CD4-positive, alpha-beta T cell treated with Interferon gamma for 1 hour (primary cell): ENCODE measurements around the gene MAML3.

Source experiments
- DNase-seq: peaks from one replicate; pipeline ENCODE4 v3.0.0-alpha.2; 2020

MAML3 gene

DNA sequence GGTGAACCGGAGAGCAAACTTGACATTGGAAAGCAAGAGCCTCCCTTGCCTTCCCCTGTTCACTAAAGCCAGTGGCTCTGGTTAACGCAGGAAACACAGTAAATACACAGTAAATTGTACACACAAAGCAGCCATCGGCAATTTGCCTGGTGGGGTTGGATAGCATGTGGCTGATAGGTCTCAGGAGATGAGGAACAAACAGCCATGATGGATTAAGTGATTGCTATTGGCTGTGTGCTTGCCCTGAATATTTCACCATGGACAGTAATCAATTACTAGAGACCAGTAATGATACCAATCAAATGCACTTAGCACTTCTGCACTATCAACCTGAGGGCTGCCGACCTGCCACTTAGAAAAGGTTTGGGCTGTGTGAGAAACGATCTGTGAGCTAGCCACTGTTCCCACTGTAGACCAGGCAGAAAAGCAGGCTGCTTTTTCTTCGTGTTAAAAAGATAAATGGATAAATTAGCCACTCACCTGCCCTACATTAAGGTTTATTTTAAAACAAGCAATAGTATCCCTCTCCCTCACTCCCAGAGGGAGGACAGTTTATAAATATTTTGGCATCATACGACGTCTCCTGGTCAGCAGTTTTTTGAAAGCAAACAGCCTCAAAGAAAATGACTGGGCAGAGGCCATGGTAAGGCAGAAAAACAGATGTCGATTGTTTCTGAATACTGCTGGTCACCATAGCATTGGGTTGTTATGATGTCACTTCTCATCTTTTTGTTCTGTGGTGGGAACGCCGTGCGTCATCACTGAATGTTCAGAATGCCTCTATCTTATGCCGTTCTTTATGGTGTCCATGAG is 167.1 kb downstream of the MAML3 start:
- no peak for DNase-seq

DNA sequence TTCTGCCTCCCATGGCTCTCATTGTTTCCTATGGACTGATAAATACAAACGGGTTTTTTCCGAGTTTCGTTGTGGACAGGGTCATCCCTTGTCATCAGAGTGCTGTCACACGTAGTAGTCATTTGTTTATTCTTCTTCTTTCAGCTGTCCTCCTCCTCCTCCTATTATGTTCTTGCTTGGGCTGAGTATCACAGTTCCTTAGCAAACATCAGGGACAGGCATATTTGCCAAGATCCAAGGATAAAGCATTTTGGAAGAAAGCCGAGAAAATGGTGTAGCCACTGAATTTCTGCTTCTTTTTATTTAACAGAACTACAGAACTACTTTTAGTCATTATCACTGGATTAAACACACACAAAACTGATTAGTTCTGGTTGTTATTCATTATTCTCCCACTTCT is 167.9 kb downstream of the MAML3 start:
- no peak for DNase-seq

DNA sequence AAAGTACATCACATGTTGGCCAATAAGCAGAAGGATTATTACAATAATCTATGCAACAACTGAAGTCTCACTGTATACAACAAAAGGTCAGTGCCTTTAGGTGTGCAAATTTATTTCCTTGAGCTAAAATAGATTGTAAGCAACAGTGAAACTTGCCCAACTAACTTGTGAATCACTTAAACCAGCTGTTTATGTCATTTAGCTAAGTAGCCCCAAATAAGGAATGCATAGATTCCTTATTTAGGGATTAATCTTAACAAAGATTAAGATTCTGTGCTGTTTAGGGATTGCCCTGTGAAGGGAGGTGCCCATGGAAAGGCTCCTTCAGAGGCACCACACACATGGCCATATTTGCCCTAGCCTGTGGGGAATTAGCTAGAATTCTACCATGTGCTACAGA is 168.6 kb downstream of the MAML3 start:
- no peak for DNase-seq

DNA sequence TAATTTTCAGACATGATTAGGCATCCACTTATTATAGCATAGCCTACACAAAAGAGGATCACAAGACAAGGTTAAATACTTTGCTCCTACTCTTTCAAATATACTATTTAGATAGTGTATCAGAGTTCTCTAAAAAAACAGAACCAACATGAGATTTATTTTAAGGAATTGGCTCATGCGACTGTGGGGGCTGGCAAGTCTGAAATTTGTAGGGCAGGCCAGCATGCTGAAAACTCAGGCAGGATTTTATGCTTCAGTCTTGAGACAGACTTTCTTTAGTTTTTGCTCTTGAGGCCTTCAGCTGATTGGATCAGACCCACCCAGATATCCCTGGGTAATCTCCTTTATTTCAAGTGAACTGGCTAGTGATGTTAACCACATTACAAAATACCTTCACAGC is 169.5 kb downstream of the MAML3 start:
- no peak for DNase-seq

DNA sequence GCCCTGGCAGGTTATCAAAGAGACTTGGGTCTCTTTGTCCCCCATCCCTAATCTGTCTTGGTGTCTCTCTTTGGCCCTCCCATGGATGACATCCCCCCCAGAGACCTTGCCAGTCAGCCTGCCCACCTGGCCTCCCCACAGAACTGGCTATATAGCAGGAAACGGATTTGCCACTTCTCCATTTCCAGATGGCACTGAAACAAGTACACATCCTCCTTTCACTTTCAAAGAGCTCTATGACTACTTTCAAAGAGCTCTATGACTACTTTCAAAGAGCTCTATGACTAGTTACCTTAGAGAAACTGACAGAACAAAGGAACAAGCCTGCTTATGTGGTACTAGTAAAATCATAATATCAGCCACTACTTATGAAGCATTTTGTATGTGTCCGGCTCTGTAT is 175.3 kb downstream of the MAML3 start:
- peak; percentile 36 for DNase-seq

DNA sequence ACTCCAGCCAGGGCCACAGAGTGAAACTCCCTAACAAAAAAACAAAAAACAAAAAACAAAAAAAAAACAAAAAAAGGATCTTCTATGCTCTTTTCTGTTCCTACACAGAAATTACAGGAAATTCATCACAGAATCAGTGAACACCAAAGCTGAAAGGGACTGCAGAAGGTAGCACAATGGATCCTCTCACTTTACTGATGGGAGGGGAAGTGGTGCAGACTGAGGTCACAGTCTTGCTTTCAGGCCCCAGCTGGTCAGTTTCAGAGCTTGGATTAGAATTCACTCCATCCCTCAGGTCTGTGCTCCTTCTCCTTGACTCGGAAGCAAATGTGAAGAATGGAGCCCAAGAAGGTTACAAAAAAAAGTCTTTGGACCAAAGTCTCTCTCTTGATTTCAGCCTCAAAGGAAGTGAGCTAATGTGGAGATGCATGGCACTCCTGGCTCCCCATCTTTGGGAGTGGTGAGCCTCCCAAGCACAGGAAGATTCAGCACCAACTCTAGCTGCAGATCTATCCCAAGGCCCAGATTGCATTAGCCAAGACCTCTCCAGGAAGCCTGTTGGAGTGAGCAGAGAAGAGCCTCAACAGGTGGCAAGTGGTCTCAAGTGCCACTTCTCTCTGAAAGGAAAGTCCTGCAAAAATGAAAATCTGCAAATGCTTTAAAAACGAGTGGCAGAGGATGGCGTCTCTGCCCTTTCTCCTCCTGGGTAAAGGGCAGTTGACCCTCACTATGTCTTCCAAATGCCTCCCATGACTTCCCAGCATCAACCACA is 176.0 kb downstream of the MAML3 start:
- no peak for DNase-seq

DNA sequence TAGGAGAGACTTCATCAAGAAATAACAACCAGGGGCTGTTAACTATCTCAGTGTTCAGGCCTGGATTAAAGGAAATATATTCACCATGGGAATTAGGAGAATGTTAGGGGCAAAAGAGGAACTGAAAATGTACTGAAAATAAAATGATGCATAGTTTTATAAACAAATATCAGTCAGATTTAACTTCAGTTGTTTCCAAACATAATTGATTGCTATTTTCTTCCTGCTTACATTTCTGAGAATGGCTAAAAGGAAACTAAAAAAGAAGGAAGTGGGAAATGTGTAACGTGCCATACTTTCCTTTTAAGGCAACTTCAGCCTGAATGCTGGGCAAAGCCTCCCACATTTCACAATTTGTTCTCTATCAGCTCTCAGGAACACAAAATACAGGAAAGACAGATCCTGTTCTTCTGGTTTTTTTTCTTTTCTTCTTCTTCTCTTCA is 178.1 kb downstream of the MAML3 start:
- DNase-seq, result no peak

DNA sequence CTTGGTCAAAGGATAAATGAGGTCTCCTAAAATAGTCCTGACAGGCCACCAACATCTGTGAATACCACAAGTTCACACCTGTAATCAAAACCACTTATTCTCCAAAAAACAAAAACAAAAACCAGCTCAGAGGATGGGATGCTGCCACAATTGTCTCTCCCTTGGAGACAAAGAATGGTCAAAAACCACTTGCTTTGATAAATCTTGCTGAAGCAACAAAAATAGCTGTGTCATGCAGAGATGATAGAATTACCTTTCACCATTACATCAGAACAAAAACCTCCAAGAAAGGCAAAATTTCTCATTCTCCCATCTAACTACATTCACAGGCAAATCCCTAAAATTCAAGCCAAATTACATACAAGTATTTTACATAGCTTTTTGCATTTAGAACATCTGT is 180.4 kb downstream of the MAML3 start:
- no peak for DNase-seq

DNA sequence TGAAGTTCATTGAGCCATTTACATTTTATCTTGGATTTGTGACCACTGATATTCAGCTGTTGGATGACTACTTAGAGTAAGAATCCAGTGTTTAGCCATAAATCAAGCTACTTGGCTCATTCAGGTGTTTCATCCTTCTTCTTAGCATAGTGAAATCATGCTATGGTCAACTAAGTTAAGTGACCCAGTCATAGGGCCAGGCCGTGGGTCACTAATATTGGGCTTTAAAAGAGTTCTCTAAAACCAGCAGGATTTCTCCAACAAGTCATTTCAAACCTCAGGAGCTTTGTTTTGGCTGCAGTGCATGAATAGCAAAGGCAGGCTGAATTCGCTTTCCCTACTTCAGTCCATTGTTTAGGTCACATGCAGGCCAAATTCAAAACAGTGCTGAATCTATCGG is 181.0 kb downstream of the MAML3 start:
- no peak for DNase-seq

DNA sequence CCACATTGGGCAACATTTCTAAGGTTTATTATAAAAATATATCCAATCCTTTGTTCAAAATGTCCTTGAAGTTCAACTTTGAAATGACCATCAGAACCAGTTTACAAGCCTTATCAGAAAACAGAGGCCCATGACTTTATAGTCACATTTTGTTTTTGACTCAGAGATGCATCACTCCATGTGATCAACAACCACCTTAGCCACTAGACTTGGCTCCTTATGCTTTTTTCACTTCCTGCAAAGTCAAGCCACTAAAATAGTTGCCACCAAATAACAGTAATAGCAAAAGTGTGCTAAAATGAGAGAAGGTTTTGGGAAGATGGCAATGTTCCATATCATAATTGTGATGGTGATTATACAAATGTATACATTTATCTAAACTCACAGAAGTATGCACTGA is 181.7 kb downstream of the MAML3 start:
- DNase-seq, result no peak

DNA sequence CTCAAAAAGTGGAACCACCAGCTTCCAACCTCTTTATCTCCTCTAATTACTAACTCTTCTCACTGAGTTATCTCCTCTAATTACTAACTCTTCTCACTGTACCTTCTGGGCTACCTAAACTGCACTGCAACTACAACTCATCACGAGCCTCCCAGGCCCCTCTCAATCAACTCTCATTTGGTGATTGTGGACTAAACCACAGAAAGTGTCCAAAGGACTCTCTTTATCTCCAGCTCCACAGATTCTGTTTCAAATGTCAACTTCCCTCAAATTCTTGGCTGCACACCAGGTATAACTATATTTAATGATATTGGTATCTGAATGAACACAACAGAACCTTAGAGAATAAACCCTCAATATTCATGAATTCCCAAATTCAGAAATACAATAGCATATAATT is 182.9 kb downstream of the MAML3 start:
- no peak for DNase-seq

DNA sequence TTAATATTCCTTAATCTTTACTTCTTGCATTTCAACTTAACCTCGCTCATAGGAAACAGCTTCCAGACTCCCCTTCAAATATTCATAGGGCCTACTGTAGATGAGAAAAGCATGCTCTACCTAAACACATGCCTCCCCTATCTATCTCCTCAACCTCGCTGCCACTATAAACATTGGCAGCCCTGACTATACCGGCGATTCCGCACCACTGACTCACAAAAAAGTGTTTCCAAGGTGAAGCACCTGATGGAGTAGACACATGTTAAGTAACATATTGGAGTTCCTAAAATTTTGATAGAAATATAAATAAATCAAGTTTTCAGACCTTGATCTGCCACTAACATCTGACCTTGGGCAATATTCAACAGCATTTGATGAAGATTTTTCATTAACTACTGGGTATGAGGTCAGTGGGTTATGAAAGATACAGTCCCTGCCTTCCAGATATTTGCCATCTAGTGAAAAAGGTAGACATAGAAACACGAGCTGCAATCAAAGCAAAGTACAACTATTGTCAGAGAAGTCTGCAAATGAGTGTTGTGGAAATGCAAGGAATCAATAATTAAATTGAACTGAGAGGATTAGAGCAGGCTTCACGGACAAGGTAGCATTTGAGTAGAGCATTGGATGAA is 184.2 kb downstream of the MAML3 start:
- DNase-seq, result no peak

DNA sequence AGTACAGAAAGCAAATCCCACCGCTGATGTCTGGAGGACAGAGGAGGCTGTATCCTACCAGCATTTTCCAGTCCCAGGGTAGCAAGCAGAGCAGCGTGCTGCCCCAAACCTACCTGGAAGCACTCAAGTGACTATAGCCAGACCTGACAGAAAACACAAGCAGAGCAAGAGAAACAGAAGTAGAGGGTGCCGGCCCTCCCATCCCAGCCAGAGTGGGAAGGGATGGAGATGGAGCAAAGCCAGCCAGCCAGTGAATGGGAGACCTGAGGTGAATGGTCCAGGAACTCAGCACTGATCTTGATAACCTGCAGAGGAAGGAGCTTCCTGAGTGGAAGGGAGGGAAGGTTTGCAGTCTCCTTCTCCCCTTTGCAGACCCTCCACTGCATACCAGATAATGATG is 185.2 kb downstream of the MAML3 start:
- DNase-seq, result no peak

DNA sequence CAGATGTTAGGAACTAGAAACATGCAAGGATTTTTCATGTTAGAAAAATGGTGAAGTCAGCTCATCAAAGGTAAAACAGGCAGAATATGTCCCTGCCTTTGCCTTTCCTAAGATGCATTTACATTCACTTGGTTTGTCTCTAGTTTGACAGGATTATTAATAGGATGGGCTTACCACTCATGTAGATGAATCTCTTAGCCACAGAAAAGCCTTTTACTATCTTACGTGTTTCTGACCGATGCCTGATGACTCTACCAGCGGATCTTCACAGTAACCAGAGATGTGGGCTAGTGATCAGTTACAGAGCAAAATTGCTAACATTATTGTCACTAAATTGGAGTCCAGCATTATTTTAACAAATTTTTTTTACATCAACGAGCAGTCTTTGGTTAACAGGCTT is 187.6 kb downstream of the MAML3 start:
- no peak for DNase-seq

DNA sequence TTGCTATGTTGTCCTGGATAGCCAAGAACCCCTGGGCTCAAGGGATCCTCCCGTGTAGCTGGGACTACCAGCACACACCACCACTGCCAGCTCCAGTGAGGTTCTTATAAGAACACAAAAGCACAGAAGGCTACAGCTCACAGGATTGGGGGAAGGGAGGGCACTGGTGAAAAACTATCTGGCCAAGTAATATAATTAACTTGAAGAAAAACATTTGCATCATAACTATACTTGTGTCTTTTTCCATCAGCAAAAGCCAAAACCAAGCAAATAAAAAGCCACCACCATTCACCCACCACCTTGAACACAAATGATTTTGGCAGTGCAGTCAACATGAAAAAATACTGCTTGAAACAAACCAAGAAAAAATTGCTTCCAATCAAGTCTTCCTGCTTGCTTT is 188.2 kb downstream of the MAML3 start:
- no peak for DNase-seq

DNA sequence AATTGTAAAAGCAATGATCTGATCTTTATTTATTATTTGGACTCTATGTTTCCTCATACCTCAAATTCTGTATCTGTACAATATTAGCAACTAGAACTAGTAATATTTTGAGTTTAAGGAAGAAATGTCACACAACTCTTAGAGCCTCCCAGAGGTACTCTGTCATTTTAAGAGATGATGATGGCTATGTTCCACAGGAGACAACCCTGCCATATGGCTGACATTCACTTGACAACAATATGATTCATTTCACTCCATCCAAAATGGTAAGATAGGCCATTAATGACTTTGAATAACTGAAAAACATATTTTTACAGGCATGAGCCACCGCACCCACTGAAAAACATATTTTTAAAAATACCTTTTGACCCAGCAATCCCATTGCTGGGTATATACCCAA is 190.3 kb downstream of the MAML3 start:
- DNase-seq, result no peak

DNA sequence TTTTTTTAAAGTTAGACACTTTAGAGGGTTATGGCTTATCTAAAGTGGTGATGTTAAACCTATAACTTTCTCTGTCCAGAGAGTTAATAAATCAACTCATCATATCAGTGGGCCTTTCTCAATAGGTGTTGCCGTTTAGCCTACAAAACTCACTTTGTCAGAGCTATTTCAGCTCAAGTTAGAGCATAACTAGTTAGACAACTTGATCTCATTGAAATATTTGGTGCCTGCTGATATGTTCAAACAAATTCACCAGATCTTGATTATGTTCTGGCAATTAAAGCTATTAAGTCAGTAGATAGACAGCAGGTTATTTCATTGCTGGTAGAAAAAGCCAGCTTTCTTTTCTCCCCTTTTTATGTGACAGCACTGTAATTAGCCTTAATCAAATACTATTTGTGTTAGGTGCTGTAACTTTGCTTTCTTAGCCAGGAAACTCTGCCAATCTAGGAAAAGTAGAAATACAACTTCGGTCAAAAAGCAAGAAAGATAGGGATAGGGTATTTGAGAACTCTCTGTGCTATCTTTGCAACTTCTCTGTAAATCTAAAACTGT is 191.8 kb downstream of the MAML3 start:
- no peak for DNase-seq

DNA sequence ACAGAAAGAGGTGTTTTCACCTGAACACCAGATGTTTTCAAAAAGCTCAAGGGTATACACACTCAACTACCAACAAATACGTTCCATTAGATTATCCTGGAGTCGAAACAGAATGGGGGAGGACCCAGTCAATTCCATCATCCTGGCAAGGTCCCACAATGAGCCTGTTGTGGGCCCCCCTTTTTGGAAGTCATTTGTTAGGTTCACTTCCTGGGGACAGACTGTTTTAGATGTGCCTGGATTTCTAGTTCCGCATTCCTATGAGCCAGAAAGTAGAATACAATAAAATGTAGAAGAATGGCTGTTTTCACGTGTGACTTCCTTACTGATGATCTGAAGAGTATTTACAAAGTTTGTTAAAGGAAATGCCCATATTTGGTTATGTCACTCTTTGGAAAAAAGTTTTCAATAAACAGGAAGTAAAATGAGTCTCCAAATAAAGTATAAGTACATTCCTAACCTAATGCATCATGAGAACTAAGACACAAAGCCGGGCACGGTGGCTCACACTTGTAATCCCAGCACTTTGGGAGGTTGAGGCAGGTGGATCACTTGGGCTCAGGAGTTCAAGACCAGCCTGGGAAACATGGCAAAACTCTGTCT is 192.5 kb downstream of the MAML3 start:
- no peak for DNase-seq

DNA sequence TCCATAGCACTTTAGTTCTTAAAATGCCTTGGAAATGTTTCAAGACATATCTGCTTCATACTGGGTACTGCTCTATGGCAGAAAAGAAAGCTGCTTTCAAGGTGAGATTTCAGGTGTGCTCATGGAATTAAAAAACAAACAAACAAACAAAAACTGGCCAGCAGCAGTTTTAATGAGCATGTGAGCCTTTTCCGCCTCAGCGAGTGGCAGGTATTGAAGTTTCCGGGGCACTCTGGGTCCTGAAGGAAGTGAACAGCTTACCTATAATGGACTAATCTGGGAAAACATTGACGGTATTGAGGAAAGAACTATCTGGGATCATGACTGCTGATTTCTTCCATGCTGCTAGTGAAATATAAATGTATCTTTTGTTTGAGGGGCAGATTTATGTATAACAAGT is 194.6 kb downstream of the MAML3 start:
- DNase-seq, result no peak

DNA sequence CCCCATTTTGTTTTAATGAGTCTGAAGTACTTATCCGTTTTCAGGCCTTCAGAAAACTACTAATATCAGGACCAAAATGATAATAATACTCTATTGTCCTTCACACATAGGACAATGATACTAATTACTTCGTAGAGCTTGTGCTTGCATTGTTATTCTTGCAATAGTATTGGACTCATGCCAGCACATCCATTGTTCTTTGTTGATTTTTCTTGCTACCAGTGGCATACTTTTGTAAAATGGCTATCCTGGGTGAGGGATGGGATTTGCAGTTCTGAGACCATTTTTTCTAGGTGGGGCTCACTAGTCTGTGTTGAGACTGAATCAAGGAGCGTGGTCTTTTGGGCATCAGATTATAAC is 195.3 kb downstream of the MAML3 start:
- DNase-seq, result no peak

DNA sequence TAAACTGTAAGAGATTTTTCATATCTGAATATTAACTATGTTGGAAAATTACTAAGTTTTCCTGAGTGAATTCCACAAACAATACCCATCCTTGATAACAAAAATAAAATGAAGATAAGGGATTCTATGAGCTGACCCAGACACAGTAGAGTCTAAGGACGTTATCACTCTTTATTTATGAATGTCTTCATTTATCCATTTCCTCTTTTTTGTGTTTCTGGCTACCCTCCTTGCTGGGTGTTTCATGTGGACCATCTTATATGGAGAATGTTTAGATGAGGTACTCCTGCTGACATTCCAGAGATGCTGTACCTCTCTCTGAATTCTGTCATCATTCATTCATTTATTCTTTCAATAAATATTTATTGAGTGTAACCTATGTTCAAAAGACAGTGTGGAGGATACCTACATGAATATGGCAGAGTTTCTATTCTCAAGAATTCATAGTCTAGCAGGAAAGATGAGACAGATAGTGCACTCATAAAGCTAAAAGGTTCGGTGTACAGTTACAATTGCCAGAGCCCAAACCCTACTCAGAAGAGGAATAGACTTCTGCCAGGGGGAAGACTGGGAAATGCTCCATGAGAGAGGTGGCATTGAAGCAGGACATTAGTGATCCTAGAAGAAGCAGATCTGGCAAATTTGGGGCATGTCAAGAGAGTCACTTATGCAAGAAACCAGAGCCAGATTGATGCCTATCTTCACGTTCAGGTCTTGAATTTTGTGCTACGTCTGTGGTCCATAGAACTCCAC is 195.8 kb downstream of the MAML3 start:
- no peak for DNase-seq

DNA sequence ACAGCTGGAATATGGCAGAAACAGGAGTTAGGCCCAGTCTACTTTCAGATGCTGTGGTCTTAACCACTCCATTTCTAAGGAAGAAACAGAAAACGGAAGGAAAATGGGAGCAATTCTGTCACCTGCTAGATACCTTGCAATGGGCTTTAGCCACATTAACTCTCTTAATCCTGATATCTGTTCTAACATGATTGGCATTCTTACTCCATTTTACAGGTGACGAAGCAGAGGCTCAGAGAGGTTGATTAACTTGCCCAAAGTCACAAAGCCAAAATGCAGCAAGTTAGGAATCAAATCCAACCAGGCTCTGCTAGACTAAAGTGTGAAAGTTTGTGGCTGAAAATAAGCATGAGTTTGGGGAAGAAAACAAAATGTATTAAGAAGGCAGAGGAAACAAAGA is 196.9 kb downstream of the MAML3 start:
- DNase-seq, result no peak
